Measurements from ENCODE around the gene ELOVL7.

- TF ChIP-seq EZH2 (IDR thresholded peaks at IDR 0.05; ENCODE audit: low read length, unreplicated experiment) (no peak), CTCF (conservative IDR thresholded peaks at IDR 0.05; ENCODE audit: low read depth, low read length) (no peak), EZH2phosphoT487 (IDR thresholded peaks at IDR 0.05; ENCODE audit: borderline replicate concordance, low read length) (no peak)
Measured at GRCh38 chr5:60797482-60798153, 46.5 kb downstream of the ELOVL7 start.

Data from PC-3 (cell line).